OCI-LY7 (cell line): ENCODE data around the gene MUC6. TPM values are rescaled to one million over a fixed set of nuclear protein-coding genes. Genes with fewer than 3 reads are reported as not detected.

ENCODE experiments used
- BruUV-seq: library from RNA; stranded (reverse); fragments of 400-500 nt; replicated peaks from 2 replicates; lab custom pipeline; 2021; lab: Mats Ljungman, UMichigan
- CTCF ChIA-PET: fragments of 300-600 bp; sonication (Branson Sonifier 250); formaldehyde crosslinking; loops from one replicate; lab custom pipeline; 2022; ENCODE audit warnings: antibody characterized with exemption; ENCODE audit not compliant: unreplicated experiment; lab: Charles Lee
- POLR2A ChIA-PET: fragments of 300-600 bp; sonication (Branson Sonifier 250); formaldehyde crosslinking; loops from one replicate; lab custom pipeline; 2022; ENCODE audit warnings: antibody characterized with exemption; lab: Charles Lee
- DNase-seq: peaks from one replicate; pipeline ENCODE4 v3.0.0-alpha.2; 2015; ENCODE audit warnings: low spot score
- H2AFZ ChIP-seq: fragments of 200-600 bp; sonication (generic), shearing (Covaris generic); 2 replicates; pipeline ENCODE4 v1.6.1; 2014; ENCODE audit warnings: mild to moderate bottlenecking, antibody characterized with exemption, low read length, moderate library complexity
- H3K27ac ChIP-seq: fragments of 200-600 bp; sonication (generic); 2 replicates; pipeline ENCODE4 v1.5.1; 2014; ENCODE audit warnings: mixed run types, low read depth, mild to moderate bottlenecking, moderate library complexity, low read length, inconsistent platforms; ENCODE audit not compliant: poor library complexity, severe bottlenecking
- H3K36me3 ChIP-seq: fragments of 200-600 bp; sonication (generic); 2 replicates; pipeline ENCODE4 v1.6.1; 2014; ENCODE audit warnings: mild to moderate bottlenecking, antibody characterized with exemption, low read length, moderate library complexity, mixed read lengths; ENCODE audit not compliant: insufficient read depth
- H3K4me1 ChIP-seq: fragments of 200-600 bp; sonication (generic); 2 replicates; pipeline ENCODE4 v1.5.1; 2014; ENCODE audit warnings: mild to moderate bottlenecking, low read length; ENCODE audit not compliant: insufficient read depth, poor library complexity, severe bottlenecking
- H3K4me2 ChIP-seq: fragments of 200-600 bp; sonication (generic); 2 replicates; pipeline ENCODE4 v1.6.1; 2014; ENCODE audit warnings: mild to moderate bottlenecking, low read length
- H3K4me3 ChIP-seq: fragments of 200-600 bp; sonication (generic); 2 replicates; pipeline ENCODE4 v1.5.1; 2014; ENCODE audit warnings: mild to moderate bottlenecking, low read depth, low read length; ENCODE audit not compliant: poor library complexity, severe bottlenecking
- H3K79me2 ChIP-seq: fragments of 200-600 bp; sonication (generic); 2 replicates; pipeline ENCODE4 v1.6.1; 2016; ENCODE audit warnings: low read depth, mild to moderate bottlenecking, low read length, moderate library complexity, mixed read lengths; ENCODE audit not compliant: insufficient read depth
- H3K9me2 ChIP-seq: fragments of 200-600 bp; sonication (generic); 2 replicates; pipeline ENCODE4 v1.6.1; 2016; ENCODE audit warnings: mild to moderate bottlenecking, low read length, mixed read lengths; ENCODE audit not compliant: insufficient read depth
- H3K9me3 ChIP-seq: fragments of 200-600 bp; sonication (generic); 2 replicates; pipeline ENCODE4 v1.6.1; 2014; ENCODE audit warnings: mild to moderate bottlenecking, mixed run types, low read length, mixed read lengths
- H4K20me1 ChIP-seq: fragments of 200-600 bp; sonication (generic); 2 replicates; pipeline ENCODE4 v1.6.1; 2014; ENCODE audit warnings: mild to moderate bottlenecking, antibody characterized with exemption, low read length, moderate library complexity, mixed read lengths; ENCODE audit not compliant: insufficient read depth
- CTCF ChIP-seq: fragments of 200-600 bp; sonication (generic); conservative IDR thresholded peaks from 2 replicates; pipeline ENCODE4 v1.5.1; 2014; ENCODE audit warnings: mild to moderate bottlenecking, antibody characterized with exemption, low read length, moderate library complexity, mixed read lengths
- EZH2phosphoT487 ChIP-seq: fragments of 200-600 bp; sonication (generic); IDR thresholded peaks from 2 replicates; pipeline ENCODE4 v1.6.1; 2018; ENCODE audit warnings: low read depth, borderline replicate concordance, mild to moderate bottlenecking, mixed run types, antibody characterized with exemption, low read length, moderate library complexity, mixed read lengths
- intact Hi-C: fragments of 100-400 bp; cut with micrococcal nuclease; formaldehyde crosslinking; loops from one replicate; pipeline ENCODE4 v1.10.0; 2022; ENCODE audit not compliant: unreplicated experiment
- total RNA-seq, 2 experiments: library from RNA; depleted of rRNA in 1 of 2; stranded (reverse); fragments of >200 nt in 1 of 2; shearing (Covaris generic) in 1 of 2; gene quantifications; 2 replicates each; pipeline ENCODE4 v1.2.3, GENCODE V29; 2014 to 2022

MUC6 gene
- total RNA-seq, 2 experiments from 2014 or later = not detected

GRCh38 chr11:1038921-1039320, 2.4 kb upstream of the MUC6 start:
- no TSS peak for BruUV-seq
- H2AFZ ChIP-seq = no peak overlapping the region
- H3K4me1 ChIP-seq = no peaks in the 10 kb centered on the region
- TF ChIP-seq EZH2phosphoT487 (no peak), CTCF (no peak)
- no peak overlapping the region for H3K4me2 ChIP-seq
- H3K4me3 ChIP-seq = no peak overlapping the region
- ChIA-PET POLR2A (no interaction called here), CTCF (no interaction called here)
- H3K9me2 ChIP-seq = no peaks in the 10 kb centered on the region
- no peak for DNase-seq
- no peak overlapping the region for H3K27ac ChIP-seq
- H3K9me3 ChIP-seq = no peaks in the 10 kb centered on the region
- intact Hi-C loops = no loop called here
- no peaks in the 10 kb centered on the region for H3K79me2 ChIP-seq
- no peaks in the 10 kb centered on the region for H3K36me3 ChIP-seq
- H4K20me1 ChIP-seq = no peaks in the 10 kb centered on the region

GRCh38 chr11:1038361-1038760, 1.8 kb upstream of the MUC6 start:
- ChIA-PET CTCF (no interaction called here), POLR2A (no interaction called here)
- H4K20me1 ChIP-seq = no peaks in the 10 kb centered on the region
- H3K9me2 ChIP-seq = no peaks in the 10 kb centered on the region
- TF ChIP-seq EZH2phosphoT487 (no peak), CTCF (no peak)
- no peaks in the 10 kb centered on the region for H3K4me1 ChIP-seq
- H3K27ac ChIP-seq = no peak overlapping the region
- no peak overlapping the region for H3K4me2 ChIP-seq
- H2AFZ ChIP-seq = no peak overlapping the region
- H3K9me3 ChIP-seq = no peaks in the 10 kb centered on the region
- H3K4me3 ChIP-seq = no peak overlapping the region
- intact Hi-C loops = no loop called here
- no TSS peak for BruUV-seq
- H3K79me2 ChIP-seq = no peaks in the 10 kb centered on the region
- no peak for DNase-seq
- no peaks in the 10 kb centered on the region for H3K36me3 ChIP-seq

DNA sequence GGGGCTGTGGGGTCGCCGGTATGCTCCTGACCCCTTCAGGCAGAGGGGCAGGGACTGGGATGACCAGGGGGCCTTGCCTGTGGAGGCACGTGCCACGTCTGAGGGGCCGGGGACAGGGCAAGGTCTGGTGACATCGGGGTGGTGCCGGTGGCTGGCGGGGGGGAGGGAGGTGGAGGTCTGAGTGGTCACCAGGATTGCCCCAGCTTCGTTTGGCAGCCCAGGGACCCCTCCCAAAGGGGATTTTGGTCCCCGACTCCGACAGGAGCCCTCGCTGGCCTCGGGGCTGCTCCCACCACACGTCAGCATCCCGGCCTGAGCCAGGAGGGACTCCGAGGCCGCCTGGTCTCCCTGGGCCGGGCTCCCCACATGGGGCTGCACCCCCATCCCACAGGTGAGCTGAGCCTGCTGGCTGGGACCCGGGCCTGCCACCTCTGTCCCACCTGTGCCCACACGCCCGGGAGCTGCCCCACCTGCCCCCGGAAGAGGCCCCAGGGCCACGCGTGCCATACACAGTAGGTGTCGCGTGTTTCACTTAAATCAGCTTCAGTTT, 1.1 kb upstream of the MUC6 start:
- POLR2A ChIA-PET = no interaction called here
- BruUV-seq = no TSS peak
- CTCF ChIA-PET = no interaction called here
- TF ChIP-seq CTCF (no peak), EZH2phosphoT487 (no peak)
- Histone ChIP-seq H3K36me3 (no peaks in the 10 kb centered on the region), H3K9me3 (no peaks in the 10 kb centered on the region), H3K27ac (no peak overlapping the region), H3K4me2 (no peak overlapping the region), H3K4me1 (no peaks in the 10 kb centered on the region), H3K79me2 (no peaks in the 10 kb centered on the region), H3K4me3 (no peak overlapping the region), H3K9me2 (no peaks in the 10 kb centered on the region), H2AFZ (no peak overlapping the region), H4K20me1 (no peaks in the 10 kb centered on the region)
- intact Hi-C loops = no loop called here
- DNase-seq = no peak
